Midbrain (tissue), 1 donor: ENCODE data around the gene SLC22A16.
A peak's percentile ranks its signal among the peaks of the same experiment; 100 is the strongest.

ENCODE experiments used
- DNase-seq: peaks from one replicate; lab custom pipeline; 2025; lab: John Stamatoyannopoulos, UW

Gene SLC22A16

DNA sequence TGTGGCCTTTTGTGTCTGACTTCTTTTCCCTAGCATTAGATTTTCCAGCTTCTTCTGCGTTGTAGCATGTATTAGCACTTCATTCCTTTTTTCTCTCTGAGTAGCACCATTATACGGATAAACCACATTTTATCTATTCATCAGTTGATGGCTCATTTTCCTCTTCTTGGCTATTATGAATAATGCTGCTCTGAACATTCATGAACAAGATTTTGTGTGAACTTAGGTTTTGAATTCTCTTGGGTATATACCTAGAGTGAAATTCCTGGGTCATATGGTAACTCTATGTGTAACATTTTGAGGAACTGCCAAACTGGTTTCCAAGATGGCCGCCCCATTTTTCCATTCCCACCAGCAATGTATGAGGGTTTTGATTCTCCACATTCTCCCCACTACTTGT, 28.7 kb downstream of the SLC22A16 start:
- no peak for DNase-seq

DNA sequence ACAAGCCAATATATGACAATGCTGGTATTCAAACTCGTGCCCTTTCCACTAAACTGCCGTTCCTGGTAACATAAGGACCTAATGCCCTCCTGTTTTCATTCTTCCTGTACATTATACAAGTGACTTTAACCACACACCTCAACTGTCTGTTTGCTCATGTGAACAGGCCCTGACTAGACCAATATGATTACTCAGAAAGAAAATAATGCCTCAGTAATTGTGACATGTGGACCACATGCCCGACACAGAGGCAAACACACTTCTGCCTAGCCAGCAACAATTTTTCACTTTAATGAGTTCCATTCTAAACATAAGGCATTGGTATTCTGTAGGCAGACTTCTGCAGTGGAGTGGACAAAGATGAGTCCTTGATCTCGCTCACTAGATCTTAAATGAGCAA, 30.0 kb downstream of the SLC22A16 start:
- DNase-seq = no peak

DNA sequence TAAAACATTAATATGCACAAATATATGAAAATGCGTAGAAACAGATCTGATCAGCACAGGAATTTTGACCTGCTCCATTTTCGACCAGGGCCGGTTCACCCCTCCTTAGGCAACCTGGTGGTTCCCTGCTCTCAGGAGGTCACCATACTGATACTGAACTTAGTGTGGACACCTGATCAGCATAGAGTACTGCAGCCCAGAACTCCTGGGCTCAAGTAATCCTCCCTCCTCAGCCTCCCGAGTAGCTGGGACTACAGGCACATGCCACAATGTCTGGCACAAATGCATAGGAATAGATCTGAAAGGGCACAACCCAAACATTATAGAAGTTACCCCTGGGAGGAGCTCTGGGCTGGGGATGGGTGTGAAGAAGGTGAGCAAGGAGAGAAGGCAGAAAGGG, 36.4 kb downstream of the SLC22A16 start:
- DNase-seq = no peak

DNA sequence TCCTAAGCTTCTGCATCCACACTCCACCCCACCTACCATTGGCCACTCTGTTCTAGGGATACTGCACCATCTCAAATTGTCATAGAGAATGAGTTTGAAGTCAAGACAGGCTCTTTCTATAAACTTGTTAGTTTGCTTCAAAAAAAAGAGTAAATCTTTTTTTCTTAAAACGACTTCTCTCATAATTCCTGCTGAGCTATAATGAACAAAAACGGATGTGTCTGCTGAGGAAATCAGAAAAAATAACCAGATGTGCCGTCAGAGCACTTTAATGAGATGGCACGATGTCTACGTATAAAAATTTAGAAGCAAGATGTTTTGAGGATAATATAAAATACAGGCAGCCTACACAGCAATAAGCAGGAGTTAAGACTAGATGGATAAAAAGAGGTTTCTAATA, 37.1 kb downstream of the SLC22A16 start:
- no peak for DNase-seq

DNA sequence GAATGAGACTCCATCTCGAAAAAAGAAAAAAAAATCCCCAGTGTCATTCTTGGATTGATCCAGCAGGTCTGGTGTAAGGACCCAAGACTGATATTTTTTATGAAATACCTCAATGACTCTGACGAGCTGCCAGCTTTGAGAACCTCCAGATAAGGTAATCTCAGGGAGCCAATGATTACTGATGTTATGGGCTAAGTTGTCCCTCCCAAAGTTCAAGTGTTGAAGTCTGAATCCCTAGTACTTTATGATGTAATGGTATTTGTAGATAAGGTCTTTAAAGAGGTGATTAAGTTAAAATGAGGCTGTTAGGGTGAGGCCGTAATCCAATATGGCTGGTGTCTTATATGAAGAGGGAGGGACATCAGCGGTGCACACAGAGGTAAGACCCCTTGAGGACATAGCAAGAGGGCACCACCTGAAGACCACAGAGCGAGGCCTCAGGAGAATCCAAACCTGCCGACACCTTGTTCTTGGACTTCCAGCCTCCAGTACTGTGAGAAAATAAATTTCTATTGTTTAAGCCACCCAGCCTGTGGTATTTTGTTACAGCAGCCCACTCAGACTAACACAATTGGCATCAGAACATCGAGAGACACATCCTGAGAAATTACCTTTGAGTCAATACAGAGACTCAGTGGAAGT, 41.3 kb downstream of the SLC22A16 start:
- no peak for DNase-seq

DNA sequence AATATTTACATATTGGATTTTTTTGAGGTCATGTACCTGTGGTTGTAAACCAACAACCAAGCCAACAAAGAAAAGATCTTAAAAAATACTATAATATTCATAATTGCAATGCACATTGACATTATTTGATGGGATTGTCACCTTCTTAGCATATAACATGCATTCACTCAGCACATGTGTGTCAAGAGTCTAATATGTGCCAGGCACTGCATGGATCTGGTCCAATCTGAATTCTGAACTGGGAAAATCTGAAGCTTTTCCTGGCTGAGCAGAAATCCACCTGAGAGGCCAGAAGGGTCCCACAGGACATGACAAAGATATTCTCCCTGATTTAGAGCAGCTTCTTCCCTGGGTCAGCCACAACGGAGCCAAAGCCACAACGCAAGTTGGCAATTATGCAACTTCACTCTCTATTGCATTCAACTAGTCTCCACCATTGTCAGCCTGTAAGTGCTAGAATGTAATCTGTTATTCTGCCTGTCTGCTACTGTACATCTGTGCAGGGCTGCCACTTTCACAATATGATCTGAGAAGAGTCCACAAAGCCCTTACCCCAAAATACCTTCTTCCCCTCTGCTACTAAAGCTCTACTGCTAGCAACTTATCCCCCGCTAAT, 44.0 kb downstream of the SLC22A16 start:
- no peak for DNase-seq

DNA sequence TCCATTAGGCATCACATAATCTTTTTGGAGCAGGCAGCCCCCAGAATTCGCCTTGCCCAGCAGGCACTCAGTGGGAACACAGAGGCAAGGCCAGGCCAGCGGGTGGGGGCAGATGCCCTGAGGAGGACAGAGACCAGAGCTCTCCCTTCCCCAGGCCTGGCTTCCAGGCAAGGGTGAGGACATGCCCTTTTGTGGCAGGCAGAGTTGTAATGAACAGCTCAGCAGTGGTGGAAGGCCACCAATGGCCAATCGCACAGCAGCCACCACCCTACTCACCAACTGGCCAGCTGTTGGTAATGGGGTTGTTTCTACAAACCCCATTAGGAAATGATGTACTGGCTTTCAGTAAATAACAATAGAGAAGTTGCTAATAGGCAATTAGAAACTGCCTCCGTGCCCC, 45.7 kb downstream of the SLC22A16 start:
- no peak for DNase-seq

DNA sequence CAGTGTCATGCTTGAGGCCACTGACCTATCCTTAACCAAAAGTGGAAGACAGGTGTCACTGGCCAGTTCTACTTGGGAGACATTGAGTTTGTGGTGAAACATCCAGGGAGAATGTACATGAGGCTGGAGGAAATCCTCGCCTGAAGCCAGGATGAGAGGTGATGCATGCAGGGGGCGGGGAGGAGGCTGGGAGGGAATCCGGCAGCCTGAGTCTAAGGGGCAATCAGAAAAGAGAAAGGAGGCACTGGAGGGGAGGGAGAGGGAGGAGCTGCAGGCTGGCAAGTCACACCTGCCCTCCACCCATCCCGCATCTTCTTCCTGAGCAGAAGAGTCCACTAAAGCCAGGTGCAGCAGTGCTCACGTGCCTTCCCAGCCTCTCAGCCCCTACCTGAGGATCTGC, 46.2 kb downstream of the SLC22A16 start:
- DNase-seq = no peak

DNA sequence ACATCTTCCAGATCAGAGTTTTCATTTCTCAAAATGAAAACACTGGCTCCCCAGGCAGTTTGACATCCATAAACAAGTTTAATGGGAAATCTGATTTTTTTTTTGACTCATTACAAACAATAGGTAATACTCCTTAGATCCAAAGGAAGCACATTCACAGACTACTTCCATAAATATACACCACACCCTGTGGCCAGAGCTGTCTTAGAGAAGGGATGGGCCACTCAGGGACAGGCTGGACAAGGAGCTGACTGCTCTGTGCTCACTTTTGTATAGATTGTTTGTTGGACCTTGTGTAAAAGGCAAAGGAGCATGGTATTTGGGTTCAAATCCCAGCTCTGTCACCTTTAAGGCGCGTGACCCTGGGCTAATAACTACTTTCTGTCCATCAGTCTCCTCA, 48.3 kb downstream of the SLC22A16 start:
- no peak for DNase-seq

DNA sequence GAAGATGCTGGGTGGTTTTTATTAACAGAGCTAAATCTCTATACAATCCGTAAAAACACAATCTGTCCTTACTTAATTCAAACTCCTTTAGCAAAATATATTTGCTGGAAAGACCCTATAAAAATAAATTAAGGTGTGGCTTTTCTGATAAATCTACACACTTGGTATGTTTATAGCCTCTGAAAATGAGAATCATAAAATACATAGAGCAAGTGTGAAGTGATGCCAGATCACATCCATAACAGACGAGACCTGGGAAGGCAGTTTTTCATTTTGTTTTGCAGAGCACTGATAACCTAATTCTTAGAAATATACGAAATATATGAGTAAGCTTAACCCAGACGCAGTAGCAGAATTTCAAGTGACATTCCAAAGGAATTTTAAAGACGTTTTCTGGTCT, 50.6 kb downstream of the SLC22A16 start:
- no peak for DNase-seq

DNA sequence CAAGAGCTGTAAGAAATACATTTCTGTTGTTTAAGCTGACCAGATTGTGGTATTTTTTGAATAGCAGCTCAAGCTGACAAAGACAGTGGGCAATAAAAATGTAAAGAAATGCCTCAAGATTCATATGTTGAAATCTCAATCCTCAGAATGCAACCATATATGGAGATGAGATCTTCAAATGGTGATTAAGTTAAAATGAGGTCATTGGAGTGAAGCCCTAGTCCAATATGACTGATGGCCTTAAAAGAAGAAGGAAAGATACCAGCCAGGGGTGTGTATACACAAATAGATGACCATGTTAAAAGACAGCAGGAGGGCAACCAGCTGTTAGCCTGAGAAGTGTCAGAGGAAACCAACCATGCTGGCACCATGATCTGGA, 54.0 kb downstream of the SLC22A16 start:
- DNase-seq = no peak

DNA sequence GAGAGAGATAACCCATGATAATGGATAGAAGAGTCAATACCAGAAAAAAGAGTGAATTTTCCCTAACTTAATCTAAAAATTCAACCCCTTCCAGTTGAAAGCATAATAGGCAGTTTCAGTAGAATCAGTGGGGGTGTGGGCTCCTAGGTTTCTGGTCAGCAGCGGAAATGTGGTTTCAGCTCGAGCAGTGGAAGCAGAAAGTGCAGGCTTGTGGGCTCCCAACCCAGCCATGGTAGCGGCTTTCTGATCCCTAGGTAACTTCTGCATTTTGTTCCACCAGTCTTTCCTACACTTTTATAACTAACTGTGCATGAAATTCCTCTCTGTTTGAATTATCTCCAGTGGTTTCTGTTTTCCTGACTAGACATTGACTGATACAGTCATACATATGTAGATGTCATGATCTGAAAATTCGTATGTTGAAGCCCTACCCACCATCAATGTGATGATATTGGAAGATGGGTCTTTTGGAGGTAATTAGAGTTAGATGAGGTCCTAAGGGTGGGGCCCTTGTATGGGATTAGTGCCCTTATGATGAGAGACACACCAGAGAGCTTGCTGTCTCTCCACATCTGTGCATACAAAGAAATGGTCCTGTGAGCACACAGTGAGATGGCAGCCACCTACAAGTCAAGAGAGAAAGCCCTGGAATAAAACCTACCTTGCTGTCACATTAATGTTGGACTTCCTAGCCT, 54.5 kb downstream of the SLC22A16 start:
- no peak for DNase-seq

DNA sequence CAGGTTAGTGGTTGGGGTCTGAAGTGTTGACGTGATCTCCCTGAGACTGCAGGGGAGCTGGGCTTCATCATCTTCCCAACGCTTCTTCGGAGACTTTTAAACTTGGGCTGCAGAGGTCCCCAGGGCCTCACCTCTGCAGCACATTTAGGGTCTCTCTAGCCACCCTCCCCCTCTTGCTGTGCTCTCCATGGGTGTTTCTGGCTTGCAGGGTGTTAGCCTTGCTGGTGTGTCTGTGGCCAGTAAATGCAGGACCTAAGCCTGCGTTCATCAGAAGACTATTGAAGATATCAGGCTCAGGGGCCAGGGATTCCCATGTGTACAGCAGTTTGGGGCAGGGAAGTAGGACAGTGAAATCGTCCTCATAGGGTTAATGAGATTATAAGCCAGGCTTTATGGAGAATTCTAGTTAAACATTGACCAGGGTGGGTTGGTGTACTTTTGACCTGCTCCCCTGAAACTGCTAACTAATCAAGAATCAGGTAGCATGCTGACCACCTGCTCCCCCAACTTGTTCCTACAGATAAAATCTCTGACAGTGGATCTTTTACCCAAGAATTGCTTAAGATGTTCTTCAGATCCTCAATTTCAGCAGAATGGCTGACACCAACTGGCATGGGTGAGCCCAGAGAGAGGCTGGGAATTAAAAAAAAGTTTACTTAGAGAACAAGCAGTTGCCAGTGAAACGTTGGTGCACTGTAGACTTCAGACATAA, 57.2 kb downstream of the SLC22A16 start:
- no peak for DNase-seq

DNA sequence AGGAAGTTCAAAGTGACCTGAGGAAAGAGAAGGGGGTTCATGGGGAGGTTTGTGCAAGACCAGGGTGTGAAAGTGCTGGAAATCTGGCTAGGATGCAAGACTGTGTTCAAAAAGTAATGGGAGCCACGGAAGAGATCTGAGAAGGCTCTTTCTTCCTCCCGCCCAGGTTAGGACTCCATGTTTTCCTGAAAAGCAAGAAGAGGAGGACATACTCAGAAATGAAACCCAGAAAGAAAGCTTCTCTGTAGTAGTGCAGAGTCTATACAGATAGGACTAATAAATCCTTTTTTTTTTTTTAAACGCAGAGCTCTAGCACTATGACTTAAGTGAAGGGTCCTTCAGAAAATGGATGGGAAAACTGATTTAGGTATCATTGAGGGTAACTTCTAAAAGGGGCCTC, 57.8 kb downstream of the SLC22A16 start:
- DNase-seq = no peak

DNA sequence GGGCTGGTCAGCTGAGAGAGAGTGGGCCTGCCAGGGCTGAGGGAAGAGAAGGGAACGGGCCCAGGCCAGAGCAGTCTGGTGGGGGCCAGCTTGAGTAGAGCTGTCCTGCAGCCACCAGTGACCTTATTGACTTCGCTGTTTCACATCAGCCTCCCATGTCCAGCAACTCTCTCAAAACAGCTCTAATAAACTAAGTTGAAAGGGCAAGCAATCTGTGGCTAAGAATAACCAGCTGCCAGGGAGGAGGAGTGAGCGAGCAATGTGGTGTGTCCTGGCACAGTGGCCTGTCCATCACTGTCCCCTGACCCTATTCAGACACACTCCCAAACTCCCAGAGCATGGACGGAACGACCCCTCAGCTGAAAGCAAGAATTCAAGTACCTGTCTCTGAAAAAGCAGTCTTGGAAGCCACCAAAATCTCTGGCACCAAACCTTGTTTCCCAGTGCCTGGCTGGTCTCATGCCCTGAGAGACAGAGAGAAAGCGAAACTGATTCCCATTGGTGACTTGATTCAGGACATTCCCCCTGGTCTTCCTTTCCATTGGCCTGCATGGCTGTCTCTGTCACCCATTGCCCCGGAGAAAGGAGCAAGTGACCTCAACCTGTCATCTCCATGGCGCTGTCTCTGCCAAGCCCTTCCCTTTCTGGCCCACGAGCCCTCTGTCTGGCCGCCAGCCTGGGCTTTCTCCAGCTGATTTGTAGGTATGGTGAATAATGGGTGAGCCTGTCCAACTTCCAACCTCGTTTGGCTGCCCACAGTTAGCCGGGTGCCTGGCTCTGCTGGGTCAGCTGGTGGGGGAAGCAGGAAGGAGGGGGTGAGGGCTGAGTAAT, 61.1 kb downstream of the SLC22A16 start, which contains the start of gene DDO:
DDO (minus strand) TSS at position 490 of the 831 bp plus-strand sequence. CDS start 2,113 bp downstream, outside the sequence.
- DNase-seq = peak; percentile 86

DNA sequence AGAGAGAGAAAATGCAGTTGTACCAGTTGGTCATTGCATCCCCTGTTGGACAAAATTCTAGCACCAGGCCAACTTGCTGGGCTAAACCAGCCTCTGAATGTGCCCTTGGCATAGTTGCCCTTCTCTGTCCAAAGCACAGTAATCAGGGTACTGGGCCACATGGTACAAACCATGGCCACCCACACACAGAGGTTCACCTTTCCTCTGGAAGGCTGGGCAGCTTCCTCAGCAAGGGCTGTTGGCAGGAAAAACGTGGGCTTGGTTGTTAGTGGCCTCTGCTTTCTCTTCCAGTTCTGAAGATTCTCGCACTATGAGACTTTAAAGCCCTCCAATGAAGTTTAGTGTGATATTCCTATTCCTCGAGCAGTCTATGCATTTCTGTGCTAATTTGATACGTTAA, 61.7 kb downstream of the SLC22A16 start:
- peak; percentile 43 for DNase-seq

DNA sequence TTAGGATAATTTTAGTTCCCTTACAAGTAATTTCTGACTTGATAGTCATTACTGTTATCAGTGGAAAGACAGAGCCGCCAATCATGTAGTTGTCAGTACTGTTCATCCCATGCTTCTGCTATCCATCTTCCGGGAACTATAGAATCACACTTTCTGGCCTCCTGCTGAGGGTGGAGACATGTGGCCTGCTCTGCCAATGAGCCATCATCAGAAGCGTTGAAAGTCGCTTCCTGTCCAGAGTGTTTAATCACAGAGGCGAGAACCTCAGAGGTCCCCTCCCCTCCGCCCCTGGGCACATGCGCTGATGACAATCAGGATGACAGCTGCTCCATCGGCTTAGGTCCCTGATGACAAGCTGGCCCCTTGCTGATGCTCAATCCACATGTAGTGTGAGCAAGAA, 64.1 kb downstream of the SLC22A16 start:
- no peak for DNase-seq

DNA sequence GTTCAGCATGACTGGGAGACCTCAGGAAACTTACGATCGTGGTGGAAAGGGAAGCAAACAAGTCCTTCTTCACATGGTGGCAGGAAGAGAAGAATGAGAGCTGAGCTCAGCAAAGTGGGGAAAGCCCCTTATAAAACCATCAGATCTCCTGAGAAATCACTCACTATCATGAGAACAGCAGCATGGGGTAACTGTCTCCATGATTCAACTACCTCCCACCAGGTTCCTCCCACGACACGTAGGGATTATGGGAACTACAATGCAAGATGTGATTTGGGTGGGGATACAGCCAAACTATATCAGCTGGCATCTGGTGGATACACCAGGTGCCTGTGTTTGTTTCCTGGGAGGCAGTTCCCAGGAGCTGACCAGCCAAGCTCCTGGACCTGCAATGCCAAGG, 65.9 kb downstream of the SLC22A16 start:
- no peak for DNase-seq

DNA sequence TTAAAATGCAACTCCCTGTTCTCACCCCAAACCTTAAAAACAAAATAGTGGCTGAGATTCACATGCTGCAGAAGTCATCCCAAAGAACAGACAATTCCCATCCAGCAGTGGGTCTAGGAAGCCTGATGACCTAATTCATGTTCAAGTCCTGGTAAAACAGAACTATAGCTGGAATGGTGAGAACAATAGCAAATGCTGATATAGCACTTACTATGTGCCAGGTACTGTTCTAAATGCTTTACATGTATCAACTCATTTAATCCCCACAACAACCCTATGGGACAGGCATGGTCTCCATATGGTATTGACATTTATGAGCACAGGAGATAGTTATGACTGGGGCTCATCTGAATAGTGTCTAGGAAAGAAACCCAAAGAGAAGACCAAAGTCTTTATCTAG, 66.6 kb downstream of the SLC22A16 start:
- DNase-seq = no peak

DNA sequence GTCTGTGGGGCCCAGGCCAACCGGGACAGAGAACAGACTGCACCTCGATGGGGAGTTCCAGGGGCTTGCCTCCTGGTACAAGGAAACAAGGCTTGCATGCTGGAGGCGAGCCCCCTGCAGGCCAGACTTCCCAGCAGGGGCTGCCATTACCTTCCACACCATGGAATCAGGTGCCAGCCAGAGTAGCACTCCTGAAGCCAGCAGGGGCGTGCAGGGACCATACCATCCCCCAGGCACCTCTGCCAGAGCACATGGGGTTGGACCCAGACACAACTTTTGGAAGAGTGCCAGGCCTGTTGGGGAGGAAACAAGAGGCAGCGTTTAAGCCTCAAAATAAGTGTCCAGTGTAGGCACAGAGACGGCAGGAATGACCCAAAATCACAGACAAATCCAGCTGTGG, 67.5 kb downstream of the SLC22A16 start:
- no peak for DNase-seq

DNA sequence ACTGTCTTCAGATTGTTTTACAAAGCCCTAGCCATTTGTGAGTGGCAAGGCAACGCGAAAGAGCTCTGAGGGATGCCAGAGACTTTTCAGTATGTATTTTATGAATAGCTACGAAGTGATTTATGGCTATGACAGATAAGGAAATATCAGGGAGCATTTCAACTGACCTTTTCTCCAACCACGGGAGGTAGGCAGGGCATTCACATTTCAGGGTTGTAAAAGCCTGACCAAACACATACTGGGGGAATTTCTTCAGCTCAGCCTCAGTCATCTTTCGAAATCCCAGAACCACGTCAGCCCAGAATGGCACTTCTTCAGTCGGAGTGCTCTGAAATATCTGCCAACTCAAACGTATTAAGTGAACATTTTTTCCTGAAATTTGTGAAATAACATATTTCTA, 71.8 kb downstream of the SLC22A16 start:
- DNase-seq = no peak

DNA sequence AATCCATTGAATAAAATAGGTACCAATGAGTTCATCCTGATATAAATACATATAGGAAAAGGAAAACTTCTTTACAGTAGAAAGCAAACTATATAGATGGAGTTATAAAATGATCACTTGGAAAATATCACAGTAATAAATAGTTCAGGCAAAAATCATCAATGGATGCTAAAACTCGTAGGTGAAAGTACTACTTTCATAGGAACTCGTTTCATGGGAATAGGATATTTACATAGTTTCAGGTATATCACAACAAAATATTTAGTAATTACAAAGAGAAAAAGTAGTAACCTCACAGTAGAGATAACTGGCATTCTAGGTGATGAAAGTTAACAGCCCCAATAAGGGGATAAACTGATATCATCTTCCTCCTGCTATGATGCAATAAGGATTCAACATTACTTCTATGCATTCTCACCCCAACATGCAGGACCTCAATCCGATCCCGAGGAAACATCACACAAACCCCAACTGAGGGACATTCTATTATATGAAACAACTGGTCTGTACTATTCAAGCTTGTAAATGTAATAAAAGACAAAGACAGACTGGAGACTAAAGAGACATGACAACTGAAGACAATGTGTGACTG, 74.7 kb downstream of the SLC22A16 start:
- DNase-seq = no peak
